Tibial artery (tissue), 4 donors: ENCODE measurements around the gene SYTL4.
A peak's percentile ranks its signal among the peaks of the same experiment; 100 is the strongest.

Experiments
- DNase-seq, 2 donors: peaks; one replicate each; pipeline ENCODE4 v3.0.0-alpha.2; 2019
- H3K27ac ChIP-seq, 2 donors: fragments of 200-600 bp; sonication (generic) in 1 of 2; 1 replicate in 1 of 2; 2 replicates in 1 of 2; pipeline ENCODE4 v1.5.1; 2018 to 2019; ENCODE audit warnings: mild to moderate bottlenecking in 1 of 2
- H3K27me3 ChIP-seq, 2 donors: fragments of 200-600 bp; sonication (generic) in 1 of 2; one replicate each; pipeline versions ENCODE4 v1.5.1 to v1.6.0; 2016 to 2019
- H3K36me3 ChIP-seq, 3 donors: fragments of 200-600 bp; sonication (generic) in 2 of 3; one replicate each; pipeline ENCODE4 v1.5.1; 2016 to 2019; ENCODE audit warnings: mild to moderate bottlenecking in 2 of 3
- H3K4me1 ChIP-seq, 4 donors: fragments of 200-600 bp; sonication (generic) in 2 of 4; 1 replicate in 3 of 4; 2 replicates in 1 of 4; pipeline ENCODE4 v1.5.1; 2016 to 2019
- H3K4me3 ChIP-seq, 2 donors: fragments of 200-600 bp; sonication (generic) in 1 of 2; 1 replicate in 1 of 2; 2 replicates in 1 of 2; pipeline ENCODE4 v1.5.1; 2018 to 2019; ENCODE audit warnings: mild to moderate bottlenecking in 2 of 2
- H3K9me3 ChIP-seq, 3 donors: fragments of 200-600 bp; sonication (generic) in 1 of 3; one replicate each; pipeline ENCODE4 v1.5.1; 2016 to 2019
- intact Hi-C: fragments of 100-400 bp; cut with DNase I; formaldehyde crosslinking; loops from one replicate; pipeline ENCODE4 v1.15.0; 2023; ENCODE audit warnings: low total_unique reads
- TF ChIP-seq, protein P1 (sequence below), 2 experiments: fragments of 200-600 bp in 1 of 2; fragments of 450-650 bp in 1 of 2; IDR thresholded peaks; one replicate each; pipeline ENCODE4 v1.5.1; 2017 to 2019; ENCODE audit warnings: antibody characterized with exemption in 2 of 2, mild to moderate bottlenecking in 1 of 2, moderate library complexity in 1 of 2

SYTL4 gene

GRCh38 chrX:100654261-100654660, 77.7 kb downstream of the SYTL4 start:
- TF ChIP-seq, protein P1, sequence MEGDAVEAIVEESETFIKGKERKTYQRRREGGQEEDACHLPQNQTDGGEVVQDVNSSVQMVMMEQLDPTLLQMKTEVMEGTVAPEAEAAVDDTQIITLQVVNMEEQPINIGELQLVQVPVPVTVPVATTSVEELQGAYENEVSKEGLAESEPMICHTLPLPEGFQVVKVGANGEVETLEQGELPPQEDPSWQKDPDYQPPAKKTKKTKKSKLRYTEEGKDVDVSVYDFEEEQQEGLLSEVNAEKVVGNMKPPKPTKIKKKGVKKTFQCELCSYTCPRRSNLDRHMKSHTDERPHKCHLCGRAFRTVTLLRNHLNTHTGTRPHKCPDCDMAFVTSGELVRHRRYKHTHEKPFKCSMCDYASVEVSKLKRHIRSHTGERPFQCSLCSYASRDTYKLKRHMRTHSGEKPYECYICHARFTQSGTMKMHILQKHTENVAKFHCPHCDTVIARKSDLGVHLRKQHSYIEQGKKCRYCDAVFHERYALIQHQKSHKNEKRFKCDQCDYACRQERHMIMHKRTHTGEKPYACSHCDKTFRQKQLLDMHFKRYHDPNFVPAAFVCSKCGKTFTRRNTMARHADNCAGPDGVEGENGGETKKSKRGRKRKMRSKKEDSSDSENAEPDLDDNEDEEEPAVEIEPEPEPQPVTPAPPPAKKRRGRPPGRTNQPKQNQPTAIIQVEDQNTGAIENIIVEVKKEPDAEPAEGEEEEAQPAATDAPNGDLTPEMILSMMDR (IDR thresholded peaks at IDR 0.05) = no peak
- no peak overlapping the region for H3K4me3 ChIP-seq
- H3K36me3 ChIP-seq = no peaks in the 10 kb centered on the region
- intact Hi-C loops = no loop called here
- DNase-seq = no peak
- H3K9me3 ChIP-seq = no peaks in the 10 kb centered on the region
- no peak overlapping the region for H3K27ac ChIP-seq
- no peaks in the 10 kb centered on the region for H3K27me3 ChIP-seq
- peaks cover 0 to 5% (median 0%) of the 10 kb centered on the region in 4 donors for H3K4me1 ChIP-seq

DNA sequence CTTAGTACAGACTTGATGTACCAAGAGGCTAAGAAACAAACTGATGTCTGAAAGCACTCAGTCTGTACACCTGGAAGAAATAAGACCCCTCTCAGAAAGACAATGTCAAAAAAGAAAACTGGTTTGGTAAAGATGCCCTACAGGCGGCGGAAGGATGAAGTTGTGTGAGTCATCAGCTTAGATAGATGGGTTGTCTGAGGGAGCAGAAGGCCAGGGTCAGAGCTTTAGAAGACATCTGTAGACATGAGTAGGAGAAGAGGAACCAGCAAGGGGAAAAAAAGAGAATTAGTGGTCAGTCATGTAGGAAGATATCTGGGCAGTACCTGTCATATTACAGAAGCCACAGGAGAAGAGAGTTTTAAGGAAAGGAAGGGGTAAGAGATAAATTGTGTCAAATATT, 79.7 kb downstream of the SYTL4 start:
- DNase-seq = no peak

DNA sequence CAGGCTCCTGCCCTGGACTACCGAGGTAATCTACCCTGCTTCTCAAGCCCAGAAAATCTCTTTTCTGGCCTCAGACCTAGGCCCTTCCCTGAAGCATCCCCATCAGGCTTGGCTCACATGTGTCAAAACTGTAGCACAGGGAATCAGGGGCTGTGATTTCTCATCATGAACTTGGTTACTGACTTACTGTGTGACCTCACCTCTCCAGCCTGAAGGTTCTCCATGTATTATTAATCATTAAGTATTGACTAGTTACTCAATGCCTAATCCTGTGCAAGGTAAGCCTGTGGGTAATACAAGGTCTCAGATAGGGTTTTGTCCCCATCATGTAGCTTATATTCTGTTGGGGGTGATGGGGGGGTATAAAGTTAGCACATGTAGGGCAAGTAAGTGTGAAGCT, 81.1 kb downstream of the SYTL4 start:
- no peak for DNase-seq
- Histone ChIP-seq H3K9me3 (no peaks in the 10 kb centered on the region), H3K36me3 (no peaks in the 10 kb centered on the region), H3K27me3 (no peaks in the 10 kb centered on the region), H3K4me3 (no peak overlapping the region), H3K27ac (peak overlapping the region; percentile 44 to 59), H3K4me1 (peaks cover 0 to 10% (median 3%) of the 10 kb centered on the region in 4 donors)
- intact Hi-C loops = no loop called here
- TF ChIP-seq, protein P1 (IDR thresholded peaks at IDR 0.05) = no peak

More for the DNA sequence above, 79.7 kb downstream of the SYTL4 start:
- Histone ChIP-seq H3K27me3 (no peaks in the 10 kb centered on the region), H3K27ac (no peak overlapping the region), H3K9me3 (no peaks in the 10 kb centered on the region), H3K4me1 (peaks cover 0 to 6% (median 3%) of the 10 kb centered on the region in 4 donors), H3K4me3 (no peak overlapping the region), H3K36me3 (no peaks in the 10 kb centered on the region)
- intact Hi-C loops = no loop called here
- TF ChIP-seq, protein P1 (IDR thresholded peaks at IDR 0.05) = no peak

- Histone ChIP-seq H3K36me3 (no peaks in the 10 kb centered on the region), H3K27me3 (no peaks in the 10 kb centered on the region), H3K4me3 (no peak overlapping the region), H3K9me3 (no peaks in the 10 kb centered on the region), H3K27ac (peak overlapping the region; percentile 47 to 59), H3K4me1 (peaks cover 0 to 14% (median 3%) of the 10 kb centered on the region in 4 donors)
- intact Hi-C loops = no loop called here
- DNase-seq = peak; percentile 80 to 83
- TF ChIP-seq, protein P1 (IDR thresholded peaks at IDR 0.05) = no peak
These were observed 82.2 kb downstream of the SYTL4 start for GRCh38 chrX:100649550-100650356.

- no peak for DNase-seq
- Histone ChIP-seq H3K36me3 (no peaks in the 10 kb centered on the region), H3K4me1 (peaks cover 0 to 22% (median 3%) of the 10 kb centered on the region in 4 donors), H3K4me3 (no peak overlapping the region), H3K27me3 (no peaks in the 10 kb centered on the region), H3K27ac (peak overlapping the region; percentile 47 to 59), H3K9me3 (no peaks in the 10 kb centered on the region)
- intact Hi-C loops = no loop called here
- TF ChIP-seq, protein P1 (IDR thresholded peaks at IDR 0.05) = no peak
These were observed 83.2 kb downstream of the SYTL4 start for GRCh38 chrX:100648458-100649417.
